ENCODE results near the gene DENND4C.

GRCh38 chr9:19379283-19379682, 148.8 kb downstream of the DENND4C start:
- TF ChIP-seq CTCF (IDR thresholded peaks at IDR 0.05): no peak
- no peak for TF ChIP-seq POLR2A (IDR thresholded peaks at IDR 0.05)
